ENCODE results near the gene XPC.

DNA sequence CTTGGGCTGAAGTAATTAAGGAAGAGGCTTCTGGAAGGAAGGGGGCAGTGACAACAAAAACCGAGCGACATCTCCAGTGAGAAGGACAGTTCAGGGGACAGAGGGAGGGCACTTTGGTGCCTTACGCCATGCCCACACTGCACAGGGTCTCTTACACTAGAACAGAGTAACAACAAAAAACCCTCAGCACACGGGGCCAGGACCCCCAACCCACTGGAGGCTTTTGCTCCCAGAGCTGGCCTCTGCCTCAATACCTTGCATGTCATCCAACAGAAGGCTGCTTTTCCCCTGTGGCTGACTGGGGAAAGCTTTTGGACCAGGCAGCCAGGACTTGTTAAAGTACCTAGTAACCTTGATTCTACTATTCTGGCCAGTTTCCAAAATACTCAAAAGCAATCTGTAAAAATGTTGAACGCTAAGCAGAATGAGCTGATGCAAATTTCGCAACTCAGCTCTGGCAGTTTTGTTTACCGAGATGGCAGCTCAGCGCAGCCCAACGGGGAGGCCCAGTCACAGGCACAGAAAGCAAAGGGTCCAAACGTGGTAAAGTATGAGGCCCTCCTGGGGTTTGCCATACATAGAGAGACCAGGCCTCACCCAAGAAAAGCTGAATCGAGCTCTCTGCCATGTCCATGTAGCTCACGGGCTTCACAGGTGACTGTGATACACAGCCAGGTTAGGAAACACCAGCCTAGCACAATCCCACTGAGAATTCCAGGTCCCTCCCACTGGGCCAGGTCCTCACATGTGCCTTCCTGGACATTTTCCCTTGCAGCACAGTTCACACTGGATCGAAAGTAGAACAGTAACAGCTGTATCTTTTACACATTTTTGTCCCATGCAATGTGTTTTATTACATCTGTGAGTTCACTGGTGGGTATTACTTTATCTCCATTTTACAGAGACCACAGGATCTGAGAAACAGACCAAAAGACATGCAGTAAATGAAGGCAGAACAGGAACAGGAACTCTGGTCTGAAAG lies 59.7 kb downstream of the XPC start:
- TF ChIP-seq SP1 (IDR thresholded peaks at IDR 0.05) (no peak), L3MBTL2 (conservative IDR thresholded peaks at IDR 0.05) (no peak), FOXK2 (IDR thresholded peaks at IDR 0.05) (no peak)

Measured in HEK293T (cell line).